Lower leg skin (tissue), 4 donors: Measurements from ENCODE around the gene PCBP2. TPM values are rescaled to one million over a fixed set of nuclear protein-coding genes. Genes with fewer than 3 reads are reported as not detected.

Experiments used
- DNase-seq, 2 donors: peaks; one replicate each; pipeline ENCODE4 v3.0.0-alpha.2; 2019; ENCODE audit warnings: low spot score in 2 of 2
- H3K4me3 ChIP-seq: fragments of 200-600 bp; sonication (generic); 2 replicates; pipeline ENCODE4 v1.5.1; 2017; ENCODE audit warnings: mild to moderate bottlenecking, low read depth; ENCODE audit not compliant: poor library complexity, severe bottlenecking
- CTCF ChIP-seq, 3 donors: fragments of 450-650 bp; IDR thresholded peaks; one replicate each; pipeline ENCODE4 v1.5.1; 2016; ENCODE audit warnings: antibody characterized with exemption in 3 of 3, mild to moderate bottlenecking in 3 of 3, moderate library complexity in 2 of 3
- POLR2A ChIP-seq, 2 donors: fragments of 450-650 bp; IDR thresholded peaks; one replicate each; pipeline ENCODE4 v1.6.1; 2016 to 2017; ENCODE audit warnings: antibody characterized with exemption in 2 of 2, mild to moderate bottlenecking in 1 of 2, moderate library complexity in 1 of 2
- WGBS, 2 donors: methylation state at CpG; one replicate each; pipeline ENCODE4 v1.1.5; 2018; 5-methylcytosine and 5-hydroxymethylcytosine counted together
- intact Hi-C: fragments of 100-400 bp; cut with DNase I; formaldehyde crosslinking; loops from one replicate; pipeline ENCODE4 v1.15.0; 2023; ENCODE audit warnings: low total_unique reads
- total RNA-seq, 4 donors: library from RNA; depleted of rRNA; stranded (reverse); fragments of >200 nt; gene quantifications; one replicate each; pipeline ENCODE4 v1.1.0, GENCODE V29; 2016

Gene PCBP2
- total RNA-seq, 4 donors from 2014 or later, result 343 to 507 (median 389) TPM

DNA sequence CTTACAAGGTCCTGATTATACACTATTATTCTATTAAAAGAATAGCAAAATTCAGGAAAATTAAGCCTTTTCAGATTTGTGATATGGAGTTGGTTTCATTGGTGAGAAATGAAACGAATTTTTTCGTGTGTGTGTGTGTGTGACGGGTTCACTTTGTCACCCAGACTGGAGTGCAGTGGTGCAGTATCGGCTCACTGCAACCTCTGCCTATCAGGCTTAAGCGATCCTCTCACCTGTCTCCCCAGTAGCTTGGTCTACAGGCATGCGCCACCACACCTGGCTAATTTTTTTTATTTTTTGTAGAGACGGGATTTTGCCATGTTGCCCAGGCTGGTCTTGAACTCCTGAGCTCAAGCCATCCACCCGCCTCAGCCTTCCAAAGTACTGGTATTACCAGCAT lies 9.7 kb downstream of the PCBP2 start:
- TF ChIP-seq POLR2A (IDR thresholded peaks at IDR 0.05) (no peak), CTCF (IDR thresholded peaks at IDR 0.05) (no peak)
- intact Hi-C loops, result loop anchor here (10.0 kb wide), 1 partner anchor 53 kb away; no protein-coding TSS in a partner anchor
- 89 to 90% methylated on average over 8 of the region's 8 CpGs for WGBS, 2 donors

DNA sequence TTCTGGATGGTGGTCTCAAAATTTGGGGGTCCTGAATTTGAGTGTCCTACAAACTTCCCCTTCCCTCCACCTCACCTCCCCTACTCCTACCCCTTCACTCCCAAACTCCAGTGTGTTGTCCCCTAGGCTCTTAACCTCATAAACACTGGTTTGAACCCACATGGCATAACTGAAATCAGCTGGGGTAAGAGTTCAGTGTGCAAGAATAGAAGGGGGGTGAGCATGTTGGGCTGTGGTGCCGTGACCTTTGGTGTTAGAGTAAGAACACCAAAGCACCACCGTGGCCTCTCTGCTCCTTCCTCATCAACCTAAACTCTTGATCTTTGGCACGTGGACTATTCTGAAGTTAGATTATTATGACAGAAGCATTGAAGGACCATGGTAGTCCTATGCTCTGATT lies 11.0 kb downstream of the PCBP2 start:
- TF ChIP-seq POLR2A (IDR thresholded peaks at IDR 0.05), result no peak
- 80 to 85% methylated on average over 3 of the region's 3 CpGs for WGBS, 2 donors
- no peak overlapping the region for H3K4me3 ChIP-seq
- no peak for DNase-seq
- intact Hi-C loops, result loop anchor here (10.0 kb wide), 1 partner anchor 52 kb away; no protein-coding TSS in a partner anchor

More for the DNA sequence above, 9.7 kb downstream of the PCBP2 start:
- no peak for DNase-seq
- H3K4me3 ChIP-seq, result no peak overlapping the region

- 57 to 60% methylated on average over 5 of the region's 5 CpGs for WGBS, 2 donors
Observed at GRCh38 chr12:53463802-53464560, 12.1 kb downstream of the PCBP2 start.

GRCh38 chr12:53464685-53465418 lies 12.9 kb downstream of the PCBP2 start:
- TF ChIP-seq CTCF (IDR thresholded peaks at IDR 0.05), result no peak
- no peak for TF ChIP-seq POLR2A (IDR thresholded peaks at IDR 0.05)
- 91 to 97% methylated on average over 11 of the region's 11 CpGs for WGBS, 2 donors
- intact Hi-C loops, result loop anchor here (10.0 kb wide), 1 partner anchor 50 kb away; no protein-coding TSS in a partner anchor
- no peak for DNase-seq
- no peak overlapping the region for H3K4me3 ChIP-seq

More at GRCh38 chr12:53463802-53464560, 12.1 kb downstream of the PCBP2 start:
- H3K4me3 ChIP-seq, result no peak overlapping the region
- TF ChIP-seq CTCF (IDR thresholded peaks at IDR 0.05), result no peak
- TF ChIP-seq POLR2A (IDR thresholded peaks at IDR 0.05), result no peak
- DNase-seq, result no peak
- intact Hi-C loops, result loop anchor here (10.0 kb wide), 1 partner anchor 51 kb away; no protein-coding TSS in a partner anchor

DNA sequence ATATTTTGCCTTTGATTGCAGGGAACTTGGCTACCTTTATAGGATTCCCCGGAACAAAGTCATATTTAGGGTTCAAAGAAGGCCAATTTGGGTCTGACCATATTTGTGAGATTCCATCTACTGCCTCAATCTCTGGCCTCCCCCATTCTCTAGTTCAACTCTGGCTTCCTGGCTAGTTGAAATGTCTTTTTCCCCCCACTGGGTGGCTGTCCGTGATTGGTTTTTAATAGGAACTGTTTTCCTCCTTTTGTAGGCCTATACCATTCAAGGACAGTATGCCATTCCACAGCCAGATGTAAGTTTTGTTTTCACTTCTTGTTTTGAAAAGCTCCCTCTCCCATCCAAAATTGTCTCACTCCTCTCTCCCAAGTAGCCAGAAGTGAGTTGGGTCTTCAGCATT lies 13.8 kb downstream of the PCBP2 start:
- 55 to 62% methylated on average over 2 of the region's 2 CpGs for WGBS, 2 donors
- DNase-seq, result no peak
- intact Hi-C loops, result loop anchor here (10.0 kb wide), 1 partner anchor 49 kb away; no protein-coding TSS in a partner anchor
- TF ChIP-seq POLR2A (IDR thresholded peaks at IDR 0.05), result no peak
- no peak overlapping the region for H3K4me3 ChIP-seq

GRCh38 chr12:53466640-53467039 lies 14.7 kb downstream of the PCBP2 start:
- WGBS, 2 donors, result 69 to 76% methylated on average over 4 of the region's 4 CpGs
- no peak for DNase-seq
- H3K4me3 ChIP-seq, result no peak overlapping the region
- TF ChIP-seq CTCF (IDR thresholded peaks at IDR 0.05) (no peak), POLR2A (IDR thresholded peaks at IDR 0.05) (no peak)
- intact Hi-C loops, result loop anchor here (10.0 kb wide), 1 partner anchor 48 kb away; no protein-coding TSS in a partner anchor
